HG03342 (cell line): ENCODE results near the gene OPTC.
"Not testable (repeated sequence)": the region's sequence is repeated elsewhere in the genome, so short reads cannot be mapped to it uniquely, and the experiment has no call there.

Source experiments
- ATAC-seq: cut with Tn5 transposase; IDR thresholded peaks from one replicate; pipeline ENCODE4 v1.9.1; 2021; ENCODE audit warnings: mild to moderate bottlenecking, moderate library complexity; ENCODE audit not compliant: unreplicated experiment

Gene OPTC

DNA sequence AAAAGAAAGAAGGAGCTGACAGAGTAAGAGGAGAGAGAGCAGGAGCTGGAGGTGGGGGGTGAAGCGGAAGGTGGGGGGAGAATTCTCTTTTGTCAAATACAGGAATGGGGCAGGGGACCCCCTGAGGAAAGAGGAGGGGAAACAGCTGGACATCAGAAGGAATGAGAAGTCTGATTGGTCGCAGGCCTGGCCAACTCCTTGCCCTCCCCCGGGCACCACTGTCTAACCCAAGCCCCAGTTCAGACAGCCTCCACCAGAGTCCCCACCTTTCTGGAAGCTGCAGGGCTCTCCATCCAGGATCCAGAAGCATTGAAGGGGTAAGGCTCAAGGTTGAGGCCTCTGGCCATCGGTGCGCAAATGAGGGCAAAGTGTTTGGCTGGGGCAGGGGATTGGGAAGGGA, at the start of gene OPTC:
Gene OPTC (plus strand): TSS at position 253 of the 400 bp plus-strand sequence. CDS start 1,853 bp downstream, outside the sequence.
- no peak for ATAC-seq

DNA sequence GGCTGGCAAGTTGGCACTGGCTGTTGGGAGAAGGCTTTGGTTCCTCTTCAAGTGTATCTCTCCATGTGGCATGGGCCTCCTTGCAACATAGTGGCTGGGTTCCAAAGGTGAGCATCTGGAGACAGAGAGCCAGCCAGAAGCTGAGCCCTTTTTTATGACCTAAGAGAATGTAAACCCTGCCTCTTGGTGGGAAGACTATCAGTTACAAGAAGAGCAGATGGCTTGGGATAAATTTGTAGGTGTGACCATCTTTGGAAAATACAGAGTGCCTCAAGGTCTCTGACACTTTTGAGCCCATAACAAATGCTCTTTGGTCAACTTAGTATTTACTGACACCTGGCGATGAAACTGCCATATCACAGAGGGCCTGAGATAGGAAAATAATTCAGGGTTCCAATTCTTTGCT, 49.8 kb upstream of the OPTC start:
- ATAC-seq = no peak

DNA sequence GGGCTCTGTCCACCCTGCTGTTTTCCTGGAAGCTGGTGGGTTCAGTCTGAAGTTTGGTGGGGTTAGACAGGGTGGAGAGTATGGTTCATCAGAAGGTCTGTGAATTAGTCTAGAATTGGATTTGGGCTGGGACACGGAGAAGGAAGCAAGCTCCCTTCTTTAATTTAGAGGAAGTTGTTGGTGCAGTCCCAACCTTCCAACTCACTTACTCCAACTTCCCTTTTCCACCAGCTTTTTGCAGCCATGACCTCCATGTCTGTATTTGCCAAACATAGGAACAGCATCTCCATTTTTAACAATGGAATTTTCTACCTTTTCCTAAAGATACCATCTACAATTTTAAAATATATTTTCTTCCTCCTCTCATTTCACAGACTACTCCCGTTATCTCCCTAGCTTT, 46.8 kb upstream of the OPTC start:
- ATAC-seq = no peak

GRCh38 chr1:203447598-203447997, 46.4 kb upstream of the OPTC start:
- ATAC-seq = not testable (repeated sequence)

- ATAC-seq = no peak
Observed at GRCh38 chr1:203448521-203449061, 45.4 kb upstream of the OPTC start.

DNA sequence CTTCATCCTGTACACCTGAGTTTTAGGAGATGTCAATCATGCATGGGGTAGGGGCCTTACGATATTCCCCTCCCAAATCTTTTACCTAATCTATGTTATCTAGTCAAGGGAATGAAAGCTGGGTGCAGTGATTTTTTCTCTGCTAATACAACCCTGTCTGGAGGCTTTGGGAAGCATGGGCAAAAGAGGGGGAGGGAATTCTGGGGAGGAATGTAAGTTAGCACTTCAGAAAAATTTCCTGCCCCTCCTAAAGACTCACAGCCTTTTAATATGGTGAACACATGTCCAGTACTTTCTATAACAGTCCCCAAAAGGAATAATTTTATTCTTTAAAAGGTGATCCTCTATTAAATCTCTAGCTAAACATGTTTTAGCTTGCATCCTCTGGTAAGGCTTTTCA, 44.0 kb upstream of the OPTC start:
- ATAC-seq = no peak

DNA sequence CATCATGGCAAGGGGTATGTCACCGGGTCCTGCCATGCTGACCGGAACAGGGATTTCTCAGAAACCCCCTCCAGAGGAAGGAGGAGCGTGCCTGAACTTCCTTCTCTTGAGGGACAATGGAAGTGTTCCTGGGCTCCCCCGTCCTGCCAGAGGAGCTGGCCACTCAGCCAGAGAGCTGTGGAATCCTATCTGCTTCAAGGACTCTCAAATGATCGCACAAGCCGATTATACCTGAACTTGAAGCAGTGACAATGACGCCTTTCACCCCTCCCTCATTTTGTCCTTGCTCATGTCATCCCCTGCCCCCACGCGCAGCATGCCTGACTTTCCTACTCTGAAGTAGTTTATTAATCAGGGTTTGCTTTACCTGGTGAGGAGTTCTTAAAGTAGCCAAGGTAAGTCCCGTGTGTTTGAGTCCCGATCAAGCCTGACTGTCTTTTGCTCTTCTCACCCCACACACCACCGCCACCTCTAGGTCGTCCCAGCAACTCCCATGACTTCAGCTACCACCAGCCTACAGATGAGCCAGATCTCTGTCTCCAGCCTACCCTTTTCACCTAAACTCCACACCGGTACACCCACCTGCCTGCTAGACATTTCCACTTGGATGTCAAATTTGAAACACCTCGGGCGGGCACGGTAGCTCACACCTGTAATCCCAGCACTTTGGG, 43.3 kb upstream of the OPTC start:
- ATAC-seq = no peak

GRCh38 chr1:203451836-203452784, 41.8 kb upstream of the OPTC start:
- no peak for ATAC-seq

DNA sequence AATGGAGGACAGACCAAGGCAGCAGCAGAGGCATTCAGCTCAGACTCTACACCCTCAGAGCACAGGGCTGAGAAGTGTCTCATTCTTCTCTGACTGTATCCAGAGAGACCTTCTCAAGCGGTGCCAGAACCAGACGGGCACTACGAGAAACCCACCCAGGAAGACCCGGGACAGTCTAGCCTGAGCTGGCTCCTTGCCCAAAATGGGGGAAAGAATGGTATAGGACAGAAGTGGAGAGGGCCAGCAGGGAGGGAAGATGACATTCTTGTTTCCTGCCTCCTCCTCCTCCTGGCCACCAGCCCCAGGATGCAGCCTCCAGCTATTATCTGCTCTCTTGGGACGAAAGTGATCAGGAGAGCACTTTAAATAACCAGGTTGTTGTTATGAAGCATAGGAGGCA, 40.9 kb upstream of the OPTC start:
- ATAC-seq = no peak

DNA sequence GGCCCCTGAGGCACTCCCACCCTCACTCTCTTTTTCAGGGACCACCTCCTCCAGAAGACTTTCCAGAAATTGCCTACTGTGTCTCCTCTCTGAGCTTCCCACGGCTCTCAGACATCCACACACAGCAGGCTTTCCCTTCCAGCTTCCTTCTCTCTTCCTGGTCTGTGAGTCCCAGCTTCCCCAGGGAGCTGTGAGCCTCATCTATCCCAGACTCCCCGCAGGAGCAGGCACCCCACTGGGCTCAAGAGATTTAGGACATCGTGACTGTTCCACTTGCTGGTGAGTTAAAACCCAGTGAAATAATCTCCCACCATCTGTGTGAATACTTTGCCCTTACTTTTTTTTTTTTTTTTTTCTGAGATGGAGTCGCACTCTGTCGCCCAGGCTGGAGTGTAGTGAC, 40.3 kb upstream of the OPTC start:
- no peak for ATAC-seq

GRCh38 chr1:203454986-203455471, 38.9 kb upstream of the OPTC start:
- ATAC-seq = no peak

DNA sequence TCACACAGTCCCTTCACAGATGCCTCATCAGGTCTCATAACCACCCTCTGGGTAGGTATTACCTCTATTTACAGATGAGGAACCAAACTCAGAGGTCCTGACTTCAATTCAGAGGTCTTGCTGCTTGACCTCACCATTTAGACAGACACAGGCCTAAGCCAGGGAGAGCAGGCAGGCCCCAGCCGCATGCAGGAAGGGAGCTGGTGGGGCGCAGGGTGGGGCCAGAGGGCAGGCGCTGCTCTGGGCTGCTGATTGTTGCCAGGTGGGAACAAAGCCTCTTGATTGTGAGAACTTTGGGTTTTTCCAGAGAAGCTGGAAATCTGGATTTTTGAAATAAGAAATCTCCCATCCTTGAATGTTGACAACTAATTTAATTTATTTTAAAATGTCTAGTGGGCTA, 38.2 kb upstream of the OPTC start:
- ATAC-seq = no peak

GRCh38 chr1:203456577-203456976, 37.4 kb upstream of the OPTC start:
- no peak for ATAC-seq

DNA sequence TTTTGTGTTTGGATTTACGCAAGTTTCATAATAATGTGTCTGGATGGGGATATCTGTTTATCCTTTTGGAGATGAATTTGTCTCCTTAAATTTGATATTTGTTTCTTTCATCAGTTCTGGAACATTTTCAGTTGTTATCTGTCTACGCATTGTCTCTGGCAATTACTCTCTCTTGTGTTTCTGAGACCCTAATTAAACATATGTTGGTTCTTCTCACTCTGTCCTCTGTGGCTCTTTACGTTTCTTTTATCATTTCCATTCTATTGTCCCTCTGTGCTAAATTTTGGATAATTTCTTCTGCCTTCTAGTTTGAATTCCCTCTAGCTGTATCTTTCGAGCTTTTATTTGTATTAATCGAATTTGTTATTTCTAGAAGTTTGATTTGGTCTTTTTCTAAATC, 35.9 kb upstream of the OPTC start:
- no peak for ATAC-seq

DNA sequence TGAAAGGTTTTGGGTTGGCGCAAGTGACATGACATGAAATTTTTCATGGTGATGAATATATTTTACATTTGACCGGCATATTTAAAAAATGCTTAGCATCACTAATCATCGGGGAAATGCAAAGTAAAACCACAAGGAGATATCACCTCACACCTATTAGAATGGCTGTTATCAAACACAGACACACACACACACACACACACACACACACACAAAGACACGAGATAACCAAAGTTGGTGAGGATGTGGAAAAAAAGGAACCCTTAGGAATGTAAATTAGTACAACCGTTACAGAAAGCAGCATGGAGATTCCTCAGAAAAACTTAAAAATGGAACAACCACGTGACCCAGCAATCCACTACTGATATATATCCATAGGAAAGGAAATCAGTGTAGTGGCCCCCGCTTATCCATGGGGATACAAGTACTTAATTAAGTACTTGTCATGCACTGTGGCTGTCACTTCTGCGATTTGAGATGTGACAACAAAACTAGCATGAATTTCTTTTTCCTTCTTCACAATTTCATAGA, 34.2 kb upstream of the OPTC start:
- no peak for ATAC-seq

GRCh38 chr1:203461717-203462116, 32.2 kb upstream of the OPTC start:
- ATAC-seq = no peak

GRCh38 chr1:203462143-203462542, 31.8 kb upstream of the OPTC start:
- no peak for ATAC-seq

DNA sequence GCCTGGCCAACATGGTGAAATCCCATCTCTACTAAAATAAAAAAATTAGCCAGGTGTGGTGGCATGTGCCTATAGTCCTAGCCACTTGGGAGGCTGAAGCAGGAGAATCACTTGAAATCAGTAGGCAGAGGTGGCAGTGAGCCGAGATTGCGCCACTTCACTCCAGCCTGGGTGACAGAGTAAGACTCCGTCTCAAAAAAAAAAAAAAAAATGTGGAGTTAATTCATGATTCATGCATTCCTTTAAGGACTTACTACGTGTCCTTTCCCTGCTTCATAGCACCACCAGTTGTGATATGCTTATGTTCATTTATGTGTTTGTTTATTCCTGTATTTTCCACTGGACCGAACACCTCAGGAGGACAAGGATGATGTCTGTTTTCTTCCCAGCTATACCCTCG, 31.1 kb upstream of the OPTC start:
- no peak for ATAC-seq

GRCh38 chr1:203463469-203464062, 30.4 kb upstream of the OPTC start:
- no peak for ATAC-seq

- ATAC-seq = no peak
Observed at GRCh38 chr1:203464226-203464625, 29.7 kb upstream of the OPTC start.

DNA sequence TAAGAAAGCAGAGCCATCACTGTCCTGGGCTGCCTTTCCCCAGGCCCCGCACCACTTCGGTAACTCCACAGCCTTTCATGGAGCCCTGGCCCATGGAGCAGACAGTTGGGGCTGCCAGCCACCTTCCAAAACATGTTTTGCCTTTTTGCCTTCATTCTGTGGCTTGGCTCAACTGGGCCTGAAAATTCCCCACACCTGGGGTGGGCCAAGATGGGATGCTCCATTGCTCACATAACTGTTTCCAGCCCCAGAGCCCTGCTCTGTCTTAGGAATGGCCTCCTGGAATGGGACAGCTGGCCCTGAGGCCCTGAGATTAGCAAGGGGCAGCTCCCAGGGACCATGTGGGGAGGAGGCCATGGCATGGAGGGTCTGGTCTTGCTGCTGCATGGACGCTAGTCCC, 29.2 kb upstream of the OPTC start:
- no peak for ATAC-seq
